Stimulated activated CD8-positive, alpha-beta memory T cell treated with anti-CD3 and anti-CD28 coated beads, Interleukin-15, amount 100 ng/mL, for 24 hours (primary cell): Measurements from ENCODE around the gene CCM2L.

Experiments
- DNase-seq: peaks from one replicate; pipeline ENCODE4 v3.0.0-alpha.2; 2020; ENCODE audit warnings: low read depth

The CCM2L gene

DNA sequence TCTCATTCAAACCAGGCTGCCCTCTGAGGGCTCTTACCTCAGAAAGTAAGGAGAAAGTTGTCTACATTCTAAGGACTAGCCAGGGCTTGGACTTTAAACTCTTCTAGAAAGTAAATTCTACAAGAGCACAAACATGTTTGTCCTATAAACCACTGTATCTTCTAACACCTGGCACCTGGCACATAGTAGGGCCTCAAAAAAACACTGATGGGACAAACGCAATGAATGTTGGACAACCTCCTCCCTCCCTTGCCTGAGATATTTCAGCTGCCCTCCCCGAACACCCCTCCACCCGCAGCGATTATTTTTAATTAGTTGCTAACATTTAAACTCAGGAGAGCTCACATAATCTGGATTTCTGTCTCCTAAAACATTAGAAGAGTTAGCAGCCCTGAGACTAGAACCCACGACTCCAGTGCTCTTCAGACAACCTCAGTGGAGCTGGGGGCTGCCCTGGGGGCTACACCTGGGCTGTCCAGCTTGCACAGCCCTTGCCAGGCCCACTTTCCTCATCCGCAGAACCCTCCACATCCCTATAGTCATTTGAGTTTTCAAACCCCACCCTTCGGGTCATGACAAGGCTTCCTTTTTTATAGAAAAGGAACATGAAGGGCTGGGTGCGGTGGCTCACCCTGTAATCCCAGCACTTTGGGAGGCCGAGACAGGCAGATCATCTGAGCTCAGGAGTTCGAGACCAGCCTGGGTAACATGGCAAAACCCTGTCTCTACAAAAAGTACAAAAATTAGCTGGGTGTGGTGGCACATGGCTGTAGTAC lies 46.7 kb downstream of the CCM2L start:
- no peak for DNase-seq

DNA sequence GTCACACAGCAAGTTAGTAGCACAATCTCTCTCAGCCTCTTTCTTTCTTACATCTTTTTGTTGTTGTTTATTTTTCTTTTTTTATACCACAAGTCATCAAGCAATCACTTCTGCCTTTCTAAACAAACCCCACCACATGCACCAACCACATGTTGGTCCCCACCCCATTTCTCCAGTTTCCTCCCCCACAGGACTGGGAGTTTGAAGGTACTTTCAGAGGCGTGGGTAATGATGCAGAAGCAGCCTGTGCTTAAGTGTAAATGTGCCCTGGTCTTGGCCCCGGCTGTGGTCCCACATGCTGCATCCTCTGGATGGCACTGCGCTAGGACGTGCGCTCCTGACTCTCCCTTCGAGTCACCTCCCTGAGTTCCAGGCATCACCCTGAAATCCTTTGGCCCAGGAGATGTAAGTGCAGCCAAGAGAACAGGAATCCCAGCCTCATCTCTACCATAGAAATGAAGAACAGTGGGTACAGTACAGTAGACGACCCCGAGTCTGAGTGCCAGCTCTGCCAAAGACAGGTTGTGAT lies 47.5 kb downstream of the CCM2L start:
- DNase-seq: no peak

DNA sequence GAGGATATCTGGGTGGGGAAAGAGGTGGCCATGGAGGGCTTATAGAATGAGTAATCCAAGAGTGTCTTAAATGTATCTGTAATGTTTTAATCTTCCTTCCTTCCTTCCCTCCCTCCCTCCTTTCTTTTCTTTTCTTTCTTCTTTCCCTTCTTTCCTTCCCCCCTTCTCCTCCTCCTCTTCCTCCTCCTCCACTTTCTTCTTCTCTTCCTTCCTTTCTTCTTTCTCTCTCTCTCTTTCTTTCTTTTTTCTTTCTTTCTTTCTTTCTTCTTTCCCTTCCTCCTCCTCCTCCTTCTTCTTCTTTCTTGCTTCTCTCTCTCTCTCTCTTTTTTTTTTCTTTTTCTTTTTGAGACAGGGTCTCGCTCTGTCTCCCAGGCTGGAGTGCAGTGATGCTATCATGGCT lies 49.0 kb downstream of the CCM2L start:
- no peak for DNase-seq

DNA sequence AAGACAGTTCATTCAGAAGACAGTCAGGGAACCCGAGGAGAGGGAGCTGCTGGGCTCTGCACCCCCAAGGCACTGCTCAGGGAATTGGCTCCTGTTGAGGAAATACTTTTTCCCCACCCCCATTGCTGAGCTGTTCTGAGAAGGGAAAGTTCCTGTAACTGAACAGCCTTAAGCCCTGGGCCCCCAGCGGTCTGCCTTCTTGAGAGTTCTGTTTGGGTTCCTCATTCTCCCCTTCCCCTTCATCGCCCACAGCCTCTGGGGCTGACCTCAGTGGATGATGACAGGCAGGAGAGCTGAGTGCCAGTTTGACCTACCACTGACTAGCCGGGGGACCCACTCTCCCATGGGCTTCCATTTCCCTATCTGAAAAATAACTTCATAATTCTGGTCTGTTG lies 52.5 kb downstream of the CCM2L start:
- DNase-seq: no peak

DNA sequence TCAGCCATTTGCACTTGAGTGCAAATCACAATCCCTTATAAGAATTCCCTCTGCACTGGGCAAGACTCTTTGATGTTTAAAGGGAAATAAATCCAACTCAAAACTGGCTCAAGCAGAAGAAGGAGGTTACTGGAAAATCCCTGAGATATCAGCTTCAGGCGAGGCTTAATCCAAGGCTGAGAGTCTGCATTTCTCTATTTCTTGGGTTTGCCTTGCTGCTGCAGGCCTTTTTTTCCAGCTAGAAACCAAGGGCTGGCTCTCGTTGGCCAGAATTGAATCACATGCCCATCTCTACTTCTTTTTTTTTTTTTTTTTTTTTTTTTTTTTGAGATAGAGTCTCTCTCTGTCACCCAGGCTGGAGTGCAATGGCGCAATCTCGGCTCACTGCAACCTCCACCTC lies 53.5 kb downstream of the CCM2L start:
- no peak for DNase-seq

DNA sequence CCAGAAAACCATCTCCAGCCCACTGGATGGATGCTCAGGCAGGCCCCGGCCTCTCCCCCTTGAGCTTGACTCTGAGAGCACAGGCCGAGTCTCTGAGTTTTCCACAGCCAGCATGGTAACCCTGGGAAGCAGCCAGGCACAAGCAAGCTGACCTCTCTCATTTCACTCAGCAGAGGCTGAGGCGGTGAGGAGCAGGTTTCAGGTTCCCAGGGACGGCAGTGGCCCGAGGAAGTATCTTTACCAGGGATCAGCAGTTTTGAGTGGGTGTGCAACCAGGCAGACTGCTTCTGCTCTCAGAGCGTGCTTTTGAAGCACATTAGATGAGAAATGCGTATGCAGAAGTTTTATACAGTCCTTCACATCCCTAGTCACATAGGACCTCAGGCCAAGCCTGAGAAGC lies 54.4 kb downstream of the CCM2L start:
- DNase-seq: no peak

DNA sequence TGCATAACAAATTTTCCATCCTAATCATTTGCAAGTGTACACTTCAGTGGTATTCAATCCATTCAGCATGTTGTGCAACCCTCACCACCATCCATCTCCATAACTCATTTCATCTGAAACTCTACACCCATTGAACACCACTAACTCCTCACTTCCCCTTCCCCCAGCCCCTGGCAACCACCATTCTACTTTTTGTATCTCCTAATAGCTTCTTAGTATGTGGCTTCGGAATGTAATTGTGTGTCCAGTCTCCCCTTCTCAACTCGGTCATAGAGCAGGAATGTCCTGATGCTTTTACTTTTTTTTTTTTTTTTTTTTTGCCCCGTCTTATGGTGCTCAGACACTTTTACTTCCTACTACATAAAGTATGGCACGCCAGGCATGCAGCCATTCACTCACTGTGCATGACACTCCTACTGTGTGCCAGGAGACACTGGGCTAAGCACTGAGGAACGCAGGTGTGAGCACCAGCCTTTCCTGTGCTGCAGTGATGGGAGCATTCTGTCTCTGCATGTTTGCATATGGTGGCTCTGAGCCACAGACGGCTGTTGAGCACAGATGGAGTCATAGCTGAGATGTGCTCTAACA lies 57.1 kb downstream of the CCM2L start:
- no peak for DNase-seq

DNA sequence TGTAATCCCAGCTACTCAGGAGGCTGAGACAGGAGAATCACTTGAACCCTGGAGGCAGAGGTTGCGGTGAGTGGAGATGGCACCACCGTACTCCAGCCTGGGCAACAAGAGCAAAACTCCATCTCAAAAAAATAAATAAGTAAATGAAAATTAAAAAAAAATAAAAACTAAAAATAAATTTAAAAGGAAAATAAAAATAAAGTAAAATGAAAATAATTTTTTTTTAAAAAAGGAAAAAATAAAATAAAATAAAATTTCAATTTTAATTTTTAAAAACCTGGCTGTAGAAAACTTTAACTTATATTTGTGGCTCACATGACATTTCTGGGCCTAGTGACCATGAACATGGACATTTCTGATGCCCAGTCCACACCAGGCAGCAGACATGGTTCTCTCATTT lies 57.9 kb downstream of the CCM2L start:
- no peak for DNase-seq

DNA sequence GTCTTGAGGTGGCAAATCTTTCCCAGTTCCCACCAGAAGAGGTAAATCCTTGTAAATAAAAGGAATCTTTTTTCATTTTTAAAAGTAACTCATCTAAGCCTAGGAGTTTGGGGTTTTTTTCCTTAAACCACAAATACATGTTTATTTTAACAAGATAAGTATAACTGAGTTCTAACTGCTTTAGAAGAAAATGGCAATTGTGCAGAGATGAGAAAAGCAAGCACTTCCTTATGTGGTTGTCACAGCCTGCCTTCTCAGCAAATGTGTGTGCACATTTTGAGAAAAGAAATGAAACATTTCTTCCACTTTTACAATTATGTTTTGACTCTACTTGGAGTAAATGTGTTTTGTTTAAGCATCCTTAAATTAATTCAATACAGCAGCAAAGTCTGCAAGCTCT lies 59.5 kb downstream of the CCM2L start:
- no peak for DNase-seq

DNA sequence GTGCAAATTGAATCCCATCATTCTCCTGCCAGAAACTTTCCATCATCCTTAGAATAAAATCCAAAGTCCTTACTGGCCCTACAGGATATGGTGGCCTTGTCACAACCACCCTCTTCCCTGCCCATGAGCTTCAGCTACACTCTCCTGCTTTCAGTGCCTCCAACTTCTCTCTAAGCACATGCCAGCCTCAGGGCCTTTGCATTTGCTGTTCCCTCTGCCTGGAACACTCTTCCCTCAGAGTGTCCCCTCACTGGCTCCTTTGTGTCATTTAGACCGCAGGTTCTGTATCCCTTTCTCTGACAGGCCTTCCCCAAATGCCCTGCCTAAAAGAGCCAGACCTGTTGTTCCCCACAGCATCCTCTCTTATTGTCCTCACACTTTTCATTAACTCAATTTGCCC lies 60.0 kb downstream of the CCM2L start:
- no peak for DNase-seq

DNA sequence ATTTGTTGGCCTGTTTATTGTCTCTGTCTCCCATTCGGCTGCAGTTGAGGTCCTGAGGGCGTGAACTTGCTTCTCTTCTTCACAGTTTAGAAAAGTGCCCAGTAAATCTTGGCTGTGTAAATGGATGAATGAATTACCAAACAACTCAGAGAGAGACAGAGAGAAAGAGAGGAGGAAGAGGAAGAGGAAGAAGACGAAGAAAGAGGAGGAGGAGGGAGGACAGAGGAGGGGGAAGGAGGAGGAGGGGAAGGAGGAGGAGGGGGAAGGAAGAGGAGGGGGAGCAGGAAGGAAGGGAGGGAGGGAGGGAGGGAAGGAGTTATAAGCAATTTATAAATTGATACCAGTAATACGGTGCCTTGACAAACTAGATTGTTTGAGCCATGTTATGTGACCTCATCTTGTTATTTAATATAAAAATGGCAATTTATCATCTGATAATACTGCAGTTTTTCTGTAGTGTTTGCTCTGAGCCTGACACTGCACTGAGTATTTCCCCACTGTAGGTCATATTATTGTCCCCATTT lies 60.5 kb downstream of the CCM2L start:
- no peak for DNase-seq

DNA sequence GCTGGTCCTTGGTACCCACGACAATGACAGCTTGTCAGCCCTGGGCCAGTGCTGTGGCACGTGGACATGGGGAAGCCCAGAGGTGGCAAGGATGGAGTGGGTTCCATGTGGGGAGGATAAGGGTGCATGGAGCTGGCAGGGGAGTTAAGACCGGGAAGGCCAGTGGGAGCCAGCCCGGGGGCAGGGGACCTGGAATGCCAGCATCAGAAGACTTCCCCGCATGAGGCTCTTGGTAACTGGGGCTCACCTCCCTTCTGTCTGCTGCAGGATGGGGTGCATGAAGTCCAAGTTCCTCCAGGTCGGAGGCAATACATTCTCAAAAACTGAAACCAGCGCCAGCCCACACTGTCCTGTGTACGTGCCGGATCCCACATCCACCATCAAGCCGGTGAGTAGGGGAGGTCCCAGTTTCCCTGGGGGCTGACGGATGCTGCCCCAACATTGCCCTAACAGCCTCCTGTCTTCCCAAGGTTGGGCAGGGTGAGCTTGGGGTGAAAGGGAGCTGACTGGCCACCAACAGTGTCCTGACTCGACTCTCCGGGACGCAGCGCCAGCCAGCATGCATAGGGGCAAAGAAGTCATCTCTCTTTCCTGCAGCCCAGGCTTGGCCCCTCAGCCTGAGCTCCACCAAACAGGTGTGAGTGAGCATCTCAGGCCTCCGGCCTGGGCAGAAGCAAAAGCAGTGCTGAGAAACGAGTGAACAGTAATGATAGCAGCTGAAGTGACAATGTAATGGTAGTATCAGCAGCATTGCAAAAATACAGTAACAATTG lies 61.3 kb downstream of the CCM2L start:
- DNase-seq: no peak

DNA sequence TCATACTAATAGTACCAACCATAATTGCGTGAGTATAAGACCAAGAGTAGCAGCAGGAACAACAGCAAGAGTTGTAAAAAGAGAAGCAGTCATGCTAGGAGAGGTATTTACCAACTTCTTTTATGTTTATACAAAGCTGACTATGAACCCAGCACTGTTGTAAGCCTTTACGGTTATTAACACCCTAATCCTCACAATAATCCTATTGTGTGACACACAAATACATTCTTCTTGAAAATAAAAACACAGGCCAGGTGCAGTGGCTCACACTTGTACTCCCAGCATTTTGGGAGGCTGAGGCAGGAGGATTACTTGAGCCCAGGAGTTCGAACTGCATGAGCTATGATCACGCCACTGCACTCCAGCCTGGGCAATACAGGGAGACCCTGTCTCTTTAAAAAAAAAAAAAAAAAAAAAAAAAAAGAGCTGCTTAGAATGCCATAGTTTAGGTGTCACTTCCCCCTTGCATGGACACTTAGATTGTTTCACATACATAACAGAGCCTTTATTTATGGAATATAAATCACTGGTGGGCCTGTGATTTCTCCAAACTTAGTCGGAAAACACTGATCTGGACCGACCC lies 62.0 kb downstream of the CCM2L start:
- DNase-seq: no peak

DNA sequence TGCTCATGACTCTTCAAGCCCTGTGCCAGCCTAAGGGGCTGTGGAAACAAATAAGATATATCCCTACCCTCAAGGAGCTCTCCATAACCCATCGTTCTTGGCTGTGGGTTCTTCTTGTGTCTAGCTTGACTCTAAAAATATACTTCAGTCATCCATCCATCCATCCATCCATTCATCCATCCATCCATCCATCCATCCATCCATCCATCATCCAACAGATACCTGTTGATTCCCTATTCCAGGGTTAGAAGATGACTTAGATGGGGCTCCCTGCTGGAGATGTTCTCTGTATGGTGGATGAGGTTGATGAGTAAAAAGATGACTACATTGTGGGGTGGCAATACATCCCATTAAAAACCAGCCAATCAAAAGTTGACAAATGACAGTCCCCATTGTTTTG lies 65.3 kb downstream of the CCM2L start:
- DNase-seq: no peak

DNA sequence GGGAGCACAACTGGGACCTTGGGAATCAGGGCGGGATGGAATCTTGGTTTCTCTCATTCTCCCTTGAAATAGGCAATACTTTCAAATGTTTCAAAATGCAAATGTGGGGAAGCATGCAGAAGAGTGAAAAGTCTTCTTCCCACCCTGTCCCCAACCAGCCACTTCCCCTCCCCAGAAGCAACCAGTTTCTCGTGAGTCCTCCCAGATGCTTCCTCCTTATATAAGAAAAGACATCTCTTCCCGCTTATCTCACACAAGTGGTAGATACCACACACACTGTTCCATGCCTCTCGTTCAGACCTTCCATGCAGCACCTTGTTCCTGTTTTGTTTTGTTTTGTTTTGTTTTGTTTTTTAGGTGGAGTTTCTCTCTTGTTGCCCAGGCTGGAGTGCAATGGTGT lies 67.0 kb downstream of the CCM2L start:
- DNase-seq: no peak

DNA sequence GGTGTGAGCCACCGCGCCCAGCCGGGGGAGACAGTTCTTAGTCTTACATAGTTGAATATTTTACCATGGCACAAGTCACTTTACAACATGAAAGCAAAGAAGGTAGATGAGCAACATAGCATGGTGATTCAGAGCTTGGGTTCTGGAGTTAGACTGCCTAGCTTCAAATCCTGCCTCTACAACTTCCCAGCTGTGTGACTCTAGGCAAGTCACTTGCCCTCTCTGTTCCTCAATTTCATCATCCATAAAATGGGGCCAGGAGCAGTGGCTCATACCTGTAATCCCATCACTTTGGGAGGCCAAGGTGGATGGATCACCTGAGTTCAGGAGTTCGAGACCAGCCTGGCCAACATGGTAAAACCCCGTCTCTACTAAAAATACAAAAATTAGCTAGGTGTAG lies 68.1 kb downstream of the CCM2L start:
- DNase-seq: no peak

DNA sequence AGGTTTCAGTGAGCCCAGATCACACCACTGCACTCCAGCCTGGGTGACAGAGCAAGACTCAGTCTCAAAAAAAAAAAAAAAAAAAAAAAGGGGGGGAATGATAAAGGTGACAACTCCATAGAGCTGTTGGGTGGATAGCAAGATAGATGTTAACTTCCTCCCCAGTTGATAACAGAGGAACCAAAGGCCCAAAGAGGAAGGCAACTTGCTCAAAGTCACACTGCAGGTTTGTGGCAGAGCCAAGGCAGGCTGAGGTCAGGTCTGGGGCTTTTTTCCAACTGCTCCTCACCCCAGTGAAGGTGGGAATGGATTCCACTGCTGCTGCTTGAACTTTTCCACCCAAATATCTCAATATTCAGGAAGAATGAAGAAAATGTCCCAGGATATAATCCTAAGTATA lies 68.6 kb downstream of the CCM2L start:
- no peak for DNase-seq

DNA sequence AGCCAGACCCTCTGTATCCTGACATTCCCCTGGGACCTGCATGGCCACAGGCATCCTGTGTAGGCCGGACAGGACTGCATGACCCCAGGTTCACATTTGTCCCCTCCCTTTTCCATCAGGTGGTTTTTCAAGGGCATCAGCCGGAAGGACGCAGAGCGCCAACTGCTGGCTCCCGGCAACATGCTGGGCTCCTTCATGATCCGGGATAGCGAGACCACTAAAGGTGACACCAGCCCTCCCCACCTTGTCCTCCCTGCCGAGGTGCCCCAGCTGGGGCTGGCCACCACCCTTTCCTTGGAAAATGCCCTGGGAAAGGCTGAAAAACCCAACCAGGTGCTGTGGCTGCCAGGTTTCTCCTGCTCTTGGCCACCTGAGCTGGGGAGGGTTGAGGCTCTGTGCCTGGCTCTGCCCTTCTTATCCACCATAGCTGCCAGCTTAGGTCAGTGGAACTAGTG lies 69.4 kb downstream of the CCM2L start:
- no peak for DNase-seq

DNA sequence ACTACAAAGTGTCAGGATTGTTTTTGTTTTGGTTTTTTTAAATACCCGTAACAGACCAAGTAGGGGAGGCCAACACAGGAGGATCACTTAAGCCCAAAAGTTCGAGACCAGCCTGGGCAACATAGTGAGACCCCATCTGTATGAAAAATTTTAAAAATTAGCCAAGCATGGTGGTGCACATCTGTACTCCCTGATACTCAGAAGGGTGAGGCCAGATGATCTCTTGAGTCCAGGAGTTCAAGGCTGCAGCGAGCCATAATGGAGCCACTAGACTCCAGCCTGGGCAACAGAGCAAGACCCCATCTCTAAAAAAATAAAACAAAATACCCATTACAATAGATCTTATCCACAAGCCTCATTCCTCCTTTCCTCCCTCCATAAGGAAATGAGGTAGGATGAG lies 70.5 kb downstream of the CCM2L start:
- DNase-seq: no peak
